Myocyte (in vitro differentiated cells): Measurements from ENCODE around the gene RNF213. TPM values are rescaled to one million over a fixed set of nuclear protein-coding genes. Genes with fewer than 3 reads are reported as not detected.

ENCODE experiments used
- DNase-seq: peaks from one replicate; pipeline ENCODE4 v3.0.0-alpha.2; 2012; ENCODE audit warnings: low read depth
- total RNA-seq: library from RNA; depleted of rRNA; stranded (reverse); fragments of >200 nt; gene quantifications from 2 replicates; pipeline ENCODE4 v1.2.3, GENCODE V29; 2014

RNF213 gene
- total RNA-seq, 1 donor from 2014 or later: 39.0 TPM

DNA sequence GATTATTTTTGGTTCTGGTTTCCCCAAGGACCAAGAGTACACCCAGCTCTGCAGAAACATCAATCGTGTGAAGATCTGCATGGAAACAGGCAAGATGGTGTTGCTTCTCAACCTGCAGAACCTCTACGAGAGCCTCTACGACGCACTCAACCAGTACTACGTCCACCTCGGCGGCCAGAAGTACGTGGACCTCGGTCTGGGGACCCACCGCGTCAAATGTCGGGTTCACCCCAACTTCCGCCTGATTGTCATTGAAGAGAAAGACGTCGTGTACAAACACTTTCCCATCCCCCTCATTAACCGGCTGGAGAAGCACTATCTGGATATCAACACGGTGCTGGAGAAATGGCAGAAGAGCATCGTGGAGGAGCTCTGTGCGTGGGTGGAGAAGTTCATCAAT is 86.9 kb downstream of the RNF213 start:
- DNase-seq: no peak

DNA sequence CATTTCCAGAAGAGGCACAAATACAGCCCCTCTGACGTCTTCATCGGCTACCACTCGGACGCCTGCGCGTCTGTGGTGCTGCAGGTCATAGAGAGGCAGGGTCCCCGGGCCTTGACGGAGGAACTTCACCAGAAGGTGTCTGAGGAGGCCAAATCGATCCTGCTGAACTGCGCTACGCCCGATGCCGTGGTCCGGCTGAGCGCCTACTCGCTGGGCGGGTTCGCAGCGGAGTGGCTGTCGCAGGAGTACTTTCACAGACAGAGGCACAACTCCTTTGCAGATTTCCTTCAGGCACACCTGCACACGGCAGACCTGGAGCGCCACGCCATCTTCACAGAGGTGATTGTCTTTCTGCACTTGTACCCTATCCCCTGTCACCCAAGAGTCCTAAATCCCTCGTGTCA is 87.3 kb downstream of the RNF213 start:
- DNase-seq: no peak

DNA sequence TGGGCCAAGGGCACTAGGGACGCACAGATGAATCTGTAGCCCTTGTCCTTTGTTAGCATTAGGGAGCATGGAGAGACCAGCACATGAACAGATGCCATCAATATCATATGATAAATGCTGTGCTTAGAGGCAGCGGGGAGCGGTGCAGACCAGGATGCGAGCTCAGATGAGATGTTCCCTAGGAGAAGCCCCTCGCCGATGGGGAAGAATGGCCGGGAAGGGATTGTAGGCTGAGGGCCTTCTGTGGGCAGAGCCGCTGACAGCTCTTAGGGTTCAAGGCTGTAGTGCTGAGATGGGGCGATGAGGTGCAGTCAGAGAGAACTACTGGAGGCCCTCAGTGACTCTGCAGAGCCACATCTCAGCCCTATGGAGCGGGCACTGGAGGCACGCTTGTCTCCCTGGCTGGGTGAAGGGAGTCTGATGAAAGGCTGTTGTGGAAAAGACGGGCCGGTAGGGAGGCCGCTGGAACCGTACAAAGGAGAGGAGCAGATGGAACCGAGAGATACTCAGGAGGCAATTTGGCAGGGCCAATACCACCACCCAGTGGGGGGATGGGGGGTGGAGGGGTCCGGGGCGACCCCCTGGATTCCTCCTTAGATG is 88.0 kb downstream of the RNF213 start:
- no peak for DNase-seq

DNA sequence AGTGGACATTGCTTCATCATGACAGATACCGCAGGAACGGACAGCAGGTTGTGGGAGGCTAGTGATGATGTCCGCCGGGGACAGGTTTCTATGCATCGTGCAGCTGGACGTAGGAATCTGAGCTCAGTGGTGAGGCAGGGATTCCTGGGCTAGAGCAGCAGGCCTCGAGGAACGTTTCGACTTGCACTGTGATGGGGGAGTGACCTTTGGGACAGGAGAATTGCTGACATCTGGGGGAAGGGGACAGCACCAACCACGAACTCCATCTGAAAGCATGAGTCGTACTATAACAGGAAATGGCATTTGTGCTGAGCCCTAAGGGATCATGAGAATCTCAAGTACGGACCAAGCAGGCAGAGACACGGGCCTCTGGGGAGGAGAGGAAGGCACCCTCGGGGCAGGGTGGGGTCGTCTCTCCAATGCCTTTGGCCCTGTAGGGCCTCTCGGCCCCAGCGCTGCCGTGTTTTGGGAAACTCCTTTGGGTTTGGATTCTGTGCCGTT is 88.5 kb downstream of the RNF213 start:
- DNase-seq: peak; percentile 36

GRCh38 chr17:80349751-80350150 is 89.1 kb downstream of the RNF213 start:
- DNase-seq: no peak

- no peak for DNase-seq
Observed at GRCh38 chr17:80352216-80352895, 91.7 kb downstream of the RNF213 start.

DNA sequence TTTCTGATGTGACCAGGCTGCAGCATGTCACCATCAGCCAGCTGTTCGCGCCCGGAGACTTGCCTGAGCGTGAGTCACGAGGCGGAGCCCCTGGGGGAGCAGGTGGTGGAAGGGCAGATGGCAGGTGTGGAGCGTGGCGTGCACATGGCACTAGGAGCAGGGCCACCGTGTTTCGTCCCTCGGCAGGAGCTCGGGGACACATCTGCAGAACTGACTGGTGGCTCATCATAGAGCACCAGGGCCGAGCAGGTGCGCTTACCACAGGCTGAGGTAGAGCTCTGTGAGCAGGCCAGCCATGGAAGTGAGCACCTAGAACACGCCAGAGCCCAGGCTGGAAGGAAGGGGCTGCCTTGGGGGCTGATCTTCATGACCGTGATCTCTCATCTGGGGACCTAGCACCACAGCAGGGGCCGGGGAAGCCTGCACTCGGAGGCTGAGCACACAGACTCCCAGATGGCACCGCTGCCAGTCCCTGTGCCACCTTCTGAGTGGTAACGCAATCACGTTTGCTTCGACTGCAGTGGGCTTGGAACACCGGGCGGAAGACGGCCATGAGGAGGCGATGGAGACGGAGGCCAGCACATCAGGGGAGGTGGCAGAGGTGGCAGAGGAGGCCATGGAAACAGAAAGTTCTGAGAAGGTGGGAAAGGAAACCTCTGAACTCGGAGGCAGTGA is 92.5 kb downstream of the RNF213 start:
- DNase-seq: peak; percentile 57

GRCh38 chr17:80353718-80354275 is 93.1 kb downstream of the RNF213 start:
- DNase-seq: no peak

DNA sequence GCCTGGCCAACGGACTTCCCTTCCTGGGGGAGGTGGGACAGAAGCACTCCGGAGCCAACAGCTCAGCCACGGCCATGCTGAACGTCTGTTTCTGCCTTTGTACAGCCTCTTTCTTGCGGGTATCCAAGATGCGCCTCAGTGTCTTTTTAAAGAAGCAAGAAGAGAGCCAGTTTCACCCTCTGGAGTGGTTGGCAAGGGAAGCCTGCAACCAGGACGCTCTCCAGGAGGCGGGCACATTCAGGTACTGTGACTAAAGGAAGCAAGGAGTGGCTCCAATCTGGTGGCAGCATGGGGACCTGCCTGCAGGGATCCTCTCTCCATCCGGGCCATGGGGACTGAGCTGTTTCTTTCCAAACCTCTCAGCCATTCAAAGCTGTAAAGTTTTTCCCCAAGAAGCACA is 93.7 kb downstream of the RNF213 start:
- no peak for DNase-seq

- DNase-seq: no peak
Observed at GRCh38 chr17:80356231-80356856, 95.7 kb downstream of the RNF213 start.

DNA sequence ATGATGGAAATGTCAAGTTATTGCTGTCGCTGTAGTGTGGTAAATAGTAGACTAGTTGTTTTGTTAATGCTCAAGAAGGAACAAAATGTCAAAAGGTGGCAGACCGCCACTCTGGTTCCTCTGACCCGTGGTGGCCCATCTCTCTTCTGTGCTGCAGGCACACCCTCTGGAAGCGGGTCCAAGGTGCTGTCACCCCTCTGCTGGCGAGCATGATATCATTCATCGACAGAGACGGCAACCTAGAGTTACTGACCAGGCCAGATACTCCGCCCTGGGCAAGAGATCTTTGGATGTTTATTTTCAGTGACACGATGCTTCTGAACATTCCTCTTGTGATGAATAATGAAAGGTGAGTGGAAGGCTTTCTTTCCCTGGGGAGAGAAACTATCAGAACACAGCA is 97.5 kb downstream of the RNF213 start:
- DNase-seq: no peak

- no peak for DNase-seq
Observed at GRCh38 chr17:80358861-80359260, 98.2 kb downstream of the RNF213 start.

- DNase-seq: no peak
Observed at GRCh38 chr17:80359422-80360110, 98.9 kb downstream of the RNF213 start.

DNA sequence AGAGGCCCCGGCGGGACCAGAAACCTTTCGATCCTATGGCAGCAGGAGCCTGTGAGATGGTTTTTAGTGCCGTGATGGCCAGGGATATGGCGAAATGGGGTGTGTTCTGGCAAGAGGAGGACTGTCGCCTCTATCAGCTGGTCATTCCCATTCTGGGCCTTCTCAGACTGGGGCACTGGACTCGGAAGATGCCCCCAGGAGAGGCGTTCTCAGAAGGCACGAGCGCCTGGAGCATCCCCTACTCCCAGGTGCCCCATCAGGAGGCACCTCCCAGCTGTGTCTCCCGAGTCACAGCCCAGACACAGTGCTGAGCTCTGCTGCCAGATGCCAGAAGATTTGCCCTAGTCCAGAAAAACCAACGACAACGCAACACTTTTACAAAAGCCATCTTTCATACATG is 99.7 kb downstream of the RNF213 start:
- no peak for DNase-seq

- no peak for DNase-seq
Observed at GRCh38 chr17:80361495-80362220, 101.0 kb downstream of the RNF213 start.

DNA sequence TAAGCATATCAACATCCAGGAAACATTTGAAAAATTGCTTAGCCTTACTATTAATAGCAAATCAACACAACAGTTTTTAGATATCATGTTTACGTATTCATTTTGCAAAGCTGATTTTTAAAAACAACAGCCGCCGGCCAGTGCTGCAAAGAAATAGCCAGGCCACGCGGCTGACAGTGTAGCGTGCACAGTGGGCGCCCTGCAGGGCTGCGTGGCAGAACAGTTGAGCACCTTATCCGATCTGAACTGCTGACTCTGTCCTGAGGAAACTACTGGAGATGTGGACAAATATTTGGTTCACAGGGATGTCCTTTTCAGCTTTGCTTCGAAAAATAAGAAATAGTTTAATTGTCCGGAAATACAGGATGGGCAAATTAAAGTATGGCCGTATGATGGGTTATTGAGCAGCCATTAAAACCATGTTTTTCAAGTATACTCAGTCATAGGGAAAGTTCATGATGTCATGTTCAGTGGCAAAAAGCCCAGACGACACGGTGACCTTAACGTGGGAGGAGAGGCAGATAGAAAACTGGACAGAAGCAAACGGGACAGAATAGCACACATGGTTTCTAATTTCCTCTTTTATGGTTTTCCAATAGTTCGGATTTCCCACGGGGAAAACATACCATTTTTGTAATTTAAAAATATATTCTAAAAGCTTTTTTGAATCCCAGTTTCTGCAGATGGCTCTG is 101.9 kb downstream of the RNF213 start:
- DNase-seq: peak; percentile 2

GRCh38 chr17:80363120-80363515 is 102.5 kb downstream of the RNF213 start:
- no peak for DNase-seq

- DNase-seq: no peak
Observed at GRCh38 chr17:80363518-80364090, 103.0 kb downstream of the RNF213 start.

GRCh38 chr17:80364091-80364691 is 103.5 kb downstream of the RNF213 start:
- DNase-seq: peak; percentile 3
